Panc1 (cell line): Measurements from ENCODE around the gene TIMM22.

Source experiments
- CTCF ChIP-seq: fragments of 450-650 bp; IDR thresholded peaks from 2 replicates; pipeline ENCODE4 v1.5.1; 2017; ENCODE audit warnings: mild to moderate bottlenecking
- POLR2AphosphoS5 ChIP-seq: IDR thresholded peaks from 2 replicates; pipeline ENCODE4 v1.6.1; 2012; ENCODE audit warnings: mild to moderate bottlenecking, low read depth, low read length, moderate library complexity
- SIN3A ChIP-seq: IDR thresholded peaks from 2 replicates; pipeline ENCODE4 v1.6.1; 2012; ENCODE audit warnings: low read depth, mild to moderate bottlenecking, low read length, moderate library complexity, borderline replicate concordance; ENCODE audit not compliant: insufficient read depth

- TF ChIP-seq CTCF (no peak), POLR2AphosphoS5 (no peak), SIN3A (no peak)
Observed at GRCh38 chr17:988561-988960, 8.4 kb upstream of the TIMM22 start.
